H1 (cell line): ENCODE data around the gene PMPCB. TPM values are rescaled to one million over a fixed set of nuclear protein-coding genes. Genes with fewer than 3 reads are reported as not detected.

Experiments used
- CBX8 ChIP-seq: fragments of 300-800, 300-1000 bp; sonication (generic); IDR thresholded peaks from 2 replicates; pipeline ENCODE4 v1.7.1; 2016; ENCODE audit warnings: low read depth, low read length, borderline replicate concordance
- FOSL1 ChIP-seq: IDR thresholded peaks from 2 replicates; pipeline ENCODE4 v1.6.1; 2011; ENCODE audit warnings: mild to moderate bottlenecking, low read depth, low read length, moderate library complexity; ENCODE audit not compliant: insufficient read depth
- JUN ChIP-seq: IDR thresholded peaks from 2 replicates; pipeline ENCODE4 v1.6.1; 2011; ENCODE audit warnings: low read depth, mild to moderate bottlenecking, improper control_type of control experiment, low read length
- MAFK ChIP-seq: IDR thresholded peaks from 2 replicates; pipeline ENCODE4 v1.6.1; 2012; ENCODE audit warnings: low read depth, mild to moderate bottlenecking, improper control_type of control experiment, low read length
- NRF1 ChIP-seq: IDR thresholded peaks from 2 replicates; pipeline ENCODE4 v1.6.1; 2011; ENCODE audit warnings: mild to moderate bottlenecking, low read depth, low read length, improper control_type of control experiment
- POLR2AphosphoS5 ChIP-seq: IDR thresholded peaks from 2 replicates; pipeline ENCODE4 v1.6.1; 2011; ENCODE audit warnings: low read depth, low read length
- SIRT6 ChIP-seq: IDR thresholded peaks from one replicate; pipeline ENCODE4 v1.7.1; 2012; ENCODE audit warnings: low read length, inconsistent platforms
- SP2 ChIP-seq: IDR thresholded peaks from 2 replicates; pipeline ENCODE4 v1.6.1; 2012; ENCODE audit warnings: mild to moderate bottlenecking, low read length, inconsistent platforms
- TAF7 ChIP-seq: optimal IDR thresholded peaks from 2 replicates; pipeline ENCODE3; 2011; ENCODE audit warnings: low read depth, mild to moderate bottlenecking, inconsistent platforms, low read length, moderate library complexity, borderline replicate concordance
- polyA plus RNA-seq, 7 experiments: library from polyadenylated mRNA; depleted of rRNA in 3 of 7; stranded (reverse) in 5 of 7; unstranded in 2 of 7; fragments of >200 nt in 5 of 7; fragments of 200-250 nt in 2 of 7; gene quantifications; 1 replicate in 5 of 7; 2 replicates in 1 of 7; 4 replicates in 1 of 7; pipeline versions ENCODE4 v1.2.1 to v1.2.3, GENCODE V29; 2011 to 2013; ENCODE audit warnings: missing spikeins in 2 of 7, mixed read lengths in 2 of 7
- total RNA-seq: library from RNA; stranded (reverse); fragmentation: NEBNext Ultra II Directional; extraction: Animal tissue kit (Norgen Biotek cat#: 25700); gene quantifications from 2 replicates; pipeline ENCODE4 v1.2.1, GENCODE V29; 2021
- TF ChIP-seq, protein P1 (sequence below): fragments of 300-600 bp; sonication (generic); IDR thresholded peaks from 2 replicates; pipeline ENCODE4 v1.7.1; 2012; ENCODE audit warnings: low read length, moderate library complexity, mild to moderate bottlenecking, inconsistent platforms; ENCODE audit not compliant: insufficient replicate concordance
- TF ChIP-seq, protein P2 (sequence below): IDR thresholded peaks from 2 replicates; pipeline ENCODE4 v1.6.1; 2011; ENCODE audit warnings: low read depth, mild to moderate bottlenecking, low read length; ENCODE audit not compliant: insufficient read depth

PMPCB gene
- total and polyA plus RNA-seq, 2 of the 8 experiments (the other 6 are each of a cell fraction or from before 2014, with no cell fraction given), result 60.6 to 83.5 TPM

DNA sequence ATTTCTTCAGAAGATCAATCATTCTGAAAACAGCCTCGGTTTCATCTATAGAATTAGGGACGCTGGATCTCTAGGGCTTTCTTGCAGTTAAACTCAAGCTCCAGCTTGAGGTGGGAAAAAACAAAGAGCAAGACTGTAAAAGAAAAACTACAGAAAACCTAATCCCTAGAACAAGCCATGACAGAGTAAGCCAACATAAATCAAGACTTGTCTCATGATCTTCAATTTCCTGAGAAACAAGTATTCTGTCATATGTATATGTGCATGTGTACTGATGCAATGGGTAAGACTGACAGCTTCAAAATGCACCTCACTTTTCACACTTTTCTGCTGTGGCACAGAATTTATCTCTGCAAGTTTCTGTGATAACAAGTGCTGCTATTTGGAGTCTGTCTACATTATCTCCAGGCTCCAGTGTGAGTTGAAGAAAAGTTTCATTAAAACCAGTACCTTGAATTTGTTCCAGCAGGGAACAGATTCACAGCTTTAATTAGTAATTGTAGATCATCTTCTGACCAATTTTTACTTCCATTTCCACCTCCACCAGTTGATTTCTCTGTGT is 19.2 kb downstream of the PMPCB start (continued):
- TF ChIP-seq, protein P1, sequence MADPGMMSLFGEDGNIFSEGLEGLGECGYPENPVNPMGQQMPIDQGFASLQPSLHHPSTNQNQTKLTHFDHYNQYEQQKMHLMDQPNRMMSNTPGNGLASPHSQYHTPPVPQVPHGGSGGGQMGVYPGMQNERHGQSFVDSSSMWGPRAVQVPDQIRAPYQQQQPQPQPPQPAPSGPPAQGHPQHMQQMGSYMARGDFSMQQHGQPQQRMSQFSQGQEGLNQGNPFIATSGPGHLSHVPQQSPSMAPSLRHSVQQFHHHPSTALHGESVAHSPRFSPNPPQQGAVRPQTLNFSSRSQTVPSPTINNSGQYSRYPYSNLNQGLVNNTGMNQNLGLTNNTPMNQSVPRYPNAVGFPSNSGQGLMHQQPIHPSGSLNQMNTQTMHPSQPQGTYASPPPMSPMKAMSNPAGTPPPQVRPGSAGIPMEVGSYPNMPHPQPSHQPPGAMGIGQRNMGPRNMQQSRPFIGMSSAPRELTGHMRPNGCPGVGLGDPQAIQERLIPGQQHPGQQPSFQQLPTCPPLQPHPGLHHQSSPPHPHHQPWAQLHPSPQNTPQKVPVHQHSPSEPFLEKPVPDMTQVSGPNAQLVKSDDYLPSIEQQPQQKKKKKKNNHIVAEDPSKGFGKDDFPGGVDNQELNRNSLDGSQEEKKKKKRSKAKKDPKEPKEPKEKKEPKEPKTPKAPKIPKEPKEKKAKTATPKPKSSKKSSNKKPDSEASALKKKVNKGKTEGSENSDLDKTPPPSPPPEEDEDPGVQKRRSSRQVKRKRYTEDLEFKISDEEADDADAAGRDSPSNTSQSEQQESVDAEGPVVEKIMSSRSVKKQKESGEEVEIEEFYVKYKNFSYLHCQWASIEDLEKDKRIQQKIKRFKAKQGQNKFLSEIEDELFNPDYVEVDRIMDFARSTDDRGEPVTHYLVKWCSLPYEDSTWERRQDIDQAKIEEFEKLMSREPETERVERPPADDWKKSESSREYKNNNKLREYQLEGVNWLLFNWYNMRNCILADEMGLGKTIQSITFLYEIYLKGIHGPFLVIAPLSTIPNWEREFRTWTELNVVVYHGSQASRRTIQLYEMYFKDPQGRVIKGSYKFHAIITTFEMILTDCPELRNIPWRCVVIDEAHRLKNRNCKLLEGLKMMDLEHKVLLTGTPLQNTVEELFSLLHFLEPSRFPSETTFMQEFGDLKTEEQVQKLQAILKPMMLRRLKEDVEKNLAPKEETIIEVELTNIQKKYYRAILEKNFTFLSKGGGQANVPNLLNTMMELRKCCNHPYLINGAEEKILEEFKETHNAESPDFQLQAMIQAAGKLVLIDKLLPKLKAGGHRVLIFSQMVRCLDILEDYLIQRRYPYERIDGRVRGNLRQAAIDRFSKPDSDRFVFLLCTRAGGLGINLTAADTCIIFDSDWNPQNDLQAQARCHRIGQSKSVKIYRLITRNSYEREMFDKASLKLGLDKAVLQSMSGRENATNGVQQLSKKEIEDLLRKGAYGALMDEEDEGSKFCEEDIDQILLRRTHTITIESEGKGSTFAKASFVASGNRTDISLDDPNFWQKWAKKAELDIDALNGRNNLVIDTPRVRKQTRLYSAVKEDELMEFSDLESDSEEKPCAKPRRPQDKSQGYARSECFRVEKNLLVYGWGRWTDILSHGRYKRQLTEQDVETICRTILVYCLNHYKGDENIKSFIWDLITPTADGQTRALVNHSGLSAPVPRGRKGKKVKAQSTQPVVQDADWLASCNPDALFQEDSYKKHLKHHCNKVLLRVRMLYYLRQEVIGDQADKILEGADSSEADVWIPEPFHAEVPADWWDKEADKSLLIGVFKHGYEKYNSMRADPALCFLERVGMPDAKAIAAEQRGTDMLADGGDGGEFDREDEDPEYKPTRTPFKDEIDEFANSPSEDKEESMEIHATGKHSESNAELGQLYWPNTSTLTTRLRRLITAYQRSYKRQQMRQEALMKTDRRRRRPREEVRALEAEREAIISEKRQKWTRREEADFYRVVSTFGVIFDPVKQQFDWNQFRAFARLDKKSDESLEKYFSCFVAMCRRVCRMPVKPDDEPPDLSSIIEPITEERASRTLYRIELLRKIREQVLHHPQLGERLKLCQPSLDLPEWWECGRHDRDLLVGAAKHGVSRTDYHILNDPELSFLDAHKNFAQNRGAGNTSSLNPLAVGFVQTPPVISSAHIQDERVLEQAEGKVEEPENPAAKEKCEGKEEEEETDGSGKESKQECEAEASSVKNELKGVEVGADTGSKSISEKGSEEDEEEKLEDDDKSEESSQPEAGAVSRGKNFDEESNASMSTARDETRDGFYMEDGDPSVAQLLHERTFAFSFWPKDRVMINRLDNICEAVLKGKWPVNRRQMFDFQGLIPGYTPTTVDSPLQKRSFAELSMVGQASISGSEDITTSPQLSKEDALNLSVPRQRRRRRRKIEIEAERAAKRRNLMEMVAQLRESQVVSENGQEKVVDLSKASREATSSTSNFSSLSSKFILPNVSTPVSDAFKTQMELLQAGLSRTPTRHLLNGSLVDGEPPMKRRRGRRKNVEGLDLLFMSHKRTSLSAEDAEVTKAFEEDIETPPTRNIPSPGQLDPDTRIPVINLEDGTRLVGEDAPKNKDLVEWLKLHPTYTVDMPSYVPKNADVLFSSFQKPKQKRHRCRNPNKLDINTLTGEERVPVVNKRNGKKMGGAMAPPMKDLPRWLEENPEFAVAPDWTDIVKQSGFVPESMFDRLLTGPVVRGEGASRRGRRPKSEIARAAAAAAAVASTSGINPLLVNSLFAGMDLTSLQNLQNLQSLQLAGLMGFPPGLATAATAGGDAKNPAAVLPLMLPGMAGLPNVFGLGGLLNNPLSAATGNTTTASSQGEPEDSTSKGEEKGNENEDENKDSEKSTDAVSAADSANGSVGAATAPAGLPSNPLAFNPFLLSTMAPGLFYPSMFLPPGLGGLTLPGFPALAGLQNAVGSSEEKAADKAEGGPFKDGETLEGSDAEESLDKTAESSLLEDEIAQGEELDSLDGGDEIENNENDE, result no peak
- TF ChIP-seq NRF1 (no peak), JUN (no peak), POLR2AphosphoS5 (no peak), SP2 (no peak), CBX8 (no peak), SIRT6 (no peak), MAFK (no peak), FOSL1 (no peak), TAF7 (no peak)
- TF ChIP-seq, protein P2, sequence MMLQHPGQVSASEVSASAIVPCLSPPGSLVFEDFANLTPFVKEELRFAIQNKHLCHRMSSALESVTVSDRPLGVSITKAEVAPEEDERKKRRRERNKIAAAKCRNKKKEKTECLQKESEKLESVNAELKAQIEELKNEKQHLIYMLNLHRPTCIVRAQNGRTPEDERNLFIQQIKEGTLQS, result no peak
